Stimulated activated CD4-positive, alpha-beta T cell treated with anti-CD3 and anti-CD28 coated beads, Interleukin-15, amount 100 ng/mL, for 24 hours (primary cell): ENCODE results near the gene OR2H1.
"Not testable (repeated sequence)": the region's sequence is repeated elsewhere in the genome, so short reads cannot be mapped to it uniquely, and the experiment has no call there.

ENCODE experiments used
- DNase-seq: peaks from one replicate; pipeline ENCODE4 v3.0.0-alpha.2; 2020

The OR2H1 gene

GRCh38 chr6:29456971-29457370, at the start of gene OR2H1, which contains the start of gene OR11A1:
Gene OR2H1, plus strand, starts transcription at chr6:29457155. Its CDS starts 4,615 bp downstream, at chr6:29461770.
Gene OR11A1, minus strand, starts transcription at chr6:29457071. Its CDS starts 29,430 bp downstream, at chr6:29427641.
- DNase-seq = no peak

DNA sequence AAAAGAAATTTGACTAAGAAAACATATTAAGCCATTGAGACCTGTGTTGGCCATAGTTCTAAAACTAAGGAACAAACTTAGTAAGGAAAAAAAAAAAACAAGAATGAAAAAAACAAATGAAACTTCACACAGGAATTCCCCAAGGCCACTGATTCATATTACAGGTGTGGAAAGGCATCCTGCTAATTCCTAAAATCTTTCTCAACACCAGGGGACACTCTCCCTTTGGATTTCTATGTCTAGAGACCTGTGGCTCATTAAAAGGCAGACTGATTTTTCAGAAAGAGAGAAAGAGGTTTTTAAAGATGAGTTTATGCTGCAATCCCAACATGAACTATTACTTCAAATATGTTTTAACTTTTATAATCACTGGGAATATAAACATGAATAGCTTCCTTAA, 42.4 kb upstream of the OR2H1 start, which contains the start of gene OR12D1:
Gene OR12D1, plus strand, starts transcription at position 341 of the 400 bp plus-strand sequence.
- DNase-seq = no peak

DNA sequence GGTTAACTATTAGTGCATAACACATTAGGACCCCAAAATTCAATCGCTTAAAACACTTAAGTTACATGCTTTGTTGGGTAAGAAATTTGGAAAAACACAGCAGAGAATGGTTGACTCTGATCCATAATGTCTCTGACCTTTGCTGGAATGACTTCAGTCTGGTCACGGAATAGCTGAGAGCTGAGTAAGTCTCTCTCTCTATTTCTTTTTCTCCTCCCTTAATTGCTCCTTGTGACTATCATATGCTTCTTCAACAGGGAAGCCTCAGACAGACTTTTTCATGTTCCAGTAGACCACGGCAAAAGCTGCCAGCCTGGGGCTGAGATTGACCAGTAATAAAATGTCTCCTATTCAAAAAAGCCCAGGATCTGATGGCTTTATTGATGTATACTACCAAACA, 37.4 kb upstream of the OR2H1 start:
- DNase-seq = no peak

- no peak for DNase-seq
Observed at GRCh38 chr6:29424168-29424567, 32.8 kb upstream of the OR2H1 start.

- no peak for DNase-seq
Observed at GRCh38 chr6:29424575-29424974, 32.4 kb upstream of the OR2H1 start.

DNA sequence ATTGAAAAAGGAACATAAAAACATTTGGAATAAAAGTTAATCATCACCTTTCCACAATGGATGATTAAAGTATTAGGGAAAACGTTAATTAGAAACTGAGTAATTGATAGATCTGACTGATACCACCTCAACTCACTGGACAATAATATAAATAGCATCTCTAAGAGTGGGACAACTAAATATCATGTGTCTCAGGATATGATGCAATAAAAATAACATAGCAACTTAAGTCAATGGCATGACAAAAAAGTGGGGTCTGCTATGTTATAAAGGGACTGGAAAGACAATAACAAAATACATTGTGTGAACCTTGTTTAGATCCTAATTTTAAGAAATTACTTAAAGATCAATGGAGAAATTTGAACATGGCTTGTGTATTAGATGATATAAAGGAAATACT, 31.9 kb upstream of the OR2H1 start:
- no peak for DNase-seq

- no peak for DNase-seq
Observed at GRCh38 chr6:29426654-29427053, 30.3 kb upstream of the OR2H1 start.

GRCh38 chr6:29436730-29437129, 20.2 kb upstream of the OR2H1 start:
- not testable (repeated sequence) for DNase-seq

DNA sequence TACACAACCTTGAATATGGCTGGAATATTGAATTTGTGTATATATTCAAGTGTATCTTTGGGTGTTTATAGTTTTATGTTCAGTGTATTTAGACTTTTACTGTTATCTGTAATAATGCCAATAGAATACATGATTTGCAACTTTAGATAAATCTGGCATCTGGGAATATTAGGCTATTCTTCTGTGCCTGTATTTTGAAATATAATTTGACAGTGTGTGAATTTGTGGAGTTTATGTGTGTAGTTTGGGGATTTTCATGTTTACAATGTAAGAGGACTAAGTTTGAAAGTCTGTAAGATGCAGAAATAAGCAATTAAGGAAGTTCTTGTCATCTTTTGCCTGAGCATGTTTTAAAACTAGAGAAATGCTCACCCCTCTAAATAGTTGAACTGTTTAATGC, 17.9 kb upstream of the OR2H1 start, which contains the start of gene OR10C1:
Gene OR10C1, plus strand, starts transcription at position 301 of the 400 bp plus-strand sequence. CDS start 710 bp downstream, outside the sequence.
- no peak for DNase-seq

DNA sequence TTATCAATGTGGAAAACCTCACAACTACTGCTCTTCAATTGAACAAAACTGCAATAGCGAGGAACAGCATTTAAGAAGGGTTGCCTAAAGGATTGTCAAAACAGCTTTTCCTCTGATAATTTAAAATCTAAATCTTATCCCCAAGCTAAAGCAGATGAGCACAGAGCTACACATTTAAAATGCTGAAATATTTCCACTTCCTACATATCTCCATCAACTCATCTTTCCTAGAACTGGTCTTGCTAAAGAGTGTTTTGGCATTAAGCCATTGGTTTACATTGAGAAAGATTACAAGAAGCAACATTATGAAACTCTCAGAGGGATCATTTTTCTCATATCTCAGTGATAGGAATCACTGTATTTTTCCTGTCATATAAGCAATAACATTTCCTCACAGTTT, 14.2 kb upstream of the OR2H1 start:
- DNase-seq = no peak

GRCh38 chr6:29444031-29444430, 12.9 kb upstream of the OR2H1 start:
- not testable (repeated sequence) for DNase-seq

DNA sequence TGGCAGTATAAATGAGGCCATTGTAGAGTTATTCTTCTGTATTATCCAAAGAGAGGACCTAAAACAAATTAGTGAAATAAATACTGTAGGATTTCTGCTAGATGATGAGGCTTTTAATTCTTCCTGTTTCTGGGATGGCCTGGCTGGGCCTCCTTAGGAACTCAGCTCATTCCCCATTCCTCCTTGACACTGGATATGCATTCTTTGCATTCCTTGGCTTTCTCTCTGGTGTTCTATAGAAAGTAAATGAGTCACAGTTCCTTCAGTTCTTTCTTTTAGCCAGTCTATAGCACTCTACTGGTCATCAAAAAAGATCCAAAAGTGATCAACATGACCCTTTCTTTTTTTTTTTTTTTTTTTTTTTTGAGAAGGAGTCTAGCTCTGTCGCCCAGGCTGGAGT, 9.3 kb upstream of the OR2H1 start:
- DNase-seq = no peak

DNA sequence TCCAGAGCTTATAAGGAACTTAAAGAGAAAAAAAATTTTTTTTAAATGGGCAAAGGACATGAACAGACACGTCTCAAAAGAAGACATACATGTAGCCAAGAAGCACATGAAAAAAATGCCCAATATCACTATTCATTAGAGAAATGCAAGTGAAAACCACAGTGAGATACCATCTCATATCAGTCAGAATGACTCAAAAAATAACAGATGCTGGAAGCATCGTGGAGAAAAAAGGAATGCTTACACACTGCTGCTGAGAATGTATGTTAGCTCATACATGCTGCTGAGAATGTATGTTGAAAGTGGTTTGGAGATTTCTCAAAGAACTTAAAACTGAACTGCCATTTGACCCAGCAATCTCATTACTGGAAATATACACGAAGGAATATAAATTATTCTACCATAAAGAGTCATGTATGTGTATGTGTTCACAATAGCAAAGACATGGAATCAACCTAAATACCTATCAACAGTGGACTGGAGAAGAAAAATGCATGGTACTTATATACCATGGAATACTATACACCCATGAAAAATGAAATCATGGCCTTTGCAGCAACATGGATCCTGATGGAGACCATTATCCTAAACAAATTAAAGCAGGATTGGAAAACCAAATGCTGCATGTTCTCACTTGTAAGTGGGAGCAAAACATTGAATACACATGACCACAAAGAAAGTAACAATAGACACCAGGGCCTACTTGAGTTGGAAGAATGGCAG, 5.3 kb upstream of the OR2H1 start:
- DNase-seq = no peak

DNA sequence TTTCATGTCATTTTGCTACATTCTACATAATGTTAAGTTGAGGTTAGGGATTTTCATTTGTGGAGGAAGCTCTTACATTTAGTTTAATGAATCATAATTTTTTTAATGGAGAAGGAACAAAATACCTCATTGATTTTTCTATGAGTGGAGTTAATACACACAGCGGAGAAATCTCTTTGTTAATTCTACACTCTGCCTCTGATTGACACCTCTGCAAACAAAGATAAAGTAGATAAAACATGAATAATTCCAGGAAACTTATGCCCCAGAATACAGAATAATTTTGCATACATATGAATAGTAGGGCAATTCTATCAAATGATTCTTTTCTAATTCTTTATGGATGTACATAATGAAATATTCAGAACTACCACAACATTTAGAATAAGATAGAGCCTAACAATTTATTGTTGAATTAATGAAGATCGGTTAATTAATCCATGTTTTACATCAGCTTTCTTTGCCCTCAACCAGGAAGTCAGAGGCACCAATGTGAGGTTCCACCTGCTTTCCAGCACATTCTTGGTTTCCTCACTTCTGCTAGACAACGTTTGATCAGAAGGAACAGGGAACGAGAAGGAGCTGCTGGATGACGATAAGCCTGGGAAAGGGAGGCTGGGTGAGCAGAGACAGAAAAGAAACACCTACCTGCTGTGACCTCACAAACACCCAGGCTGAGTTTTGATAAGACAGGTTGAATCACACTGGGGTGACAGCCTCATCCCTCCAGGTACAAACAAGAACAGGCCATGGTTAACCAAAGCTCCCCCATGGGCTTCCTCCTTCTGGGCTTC, 4.3 kb downstream of the OR2H1 start:
- DNase-seq = no peak

- no peak for DNase-seq
Observed at GRCh38 chr6:29462022-29462421, 5.1 kb downstream of the OR2H1 start.

DNA sequence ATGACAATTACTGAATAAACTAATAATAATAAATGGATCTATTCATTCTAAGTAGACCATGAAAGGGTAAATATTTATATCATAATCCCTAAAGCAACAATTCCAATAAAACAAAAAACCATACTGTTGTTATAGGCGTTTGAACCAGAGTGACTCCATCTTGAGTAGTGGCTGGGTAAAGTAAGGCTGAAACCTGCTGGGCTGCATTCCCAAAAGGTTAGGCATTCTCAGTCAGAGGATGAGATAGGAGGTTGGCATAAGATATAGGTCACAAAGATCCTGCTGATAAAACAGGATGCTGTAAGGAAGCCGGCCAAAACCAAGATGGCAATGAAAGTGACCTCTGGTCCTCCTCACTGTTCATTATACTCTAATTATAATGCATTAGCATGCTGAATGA, 8.3 kb downstream of the OR2H1 start:
- DNase-seq = no peak

GRCh38 chr6:29465801-29466200, 8.8 kb downstream of the OR2H1 start:
- DNase-seq = no peak

- no peak for DNase-seq
Observed at GRCh38 chr6:29466241-29466640, 9.3 kb downstream of the OR2H1 start.

DNA sequence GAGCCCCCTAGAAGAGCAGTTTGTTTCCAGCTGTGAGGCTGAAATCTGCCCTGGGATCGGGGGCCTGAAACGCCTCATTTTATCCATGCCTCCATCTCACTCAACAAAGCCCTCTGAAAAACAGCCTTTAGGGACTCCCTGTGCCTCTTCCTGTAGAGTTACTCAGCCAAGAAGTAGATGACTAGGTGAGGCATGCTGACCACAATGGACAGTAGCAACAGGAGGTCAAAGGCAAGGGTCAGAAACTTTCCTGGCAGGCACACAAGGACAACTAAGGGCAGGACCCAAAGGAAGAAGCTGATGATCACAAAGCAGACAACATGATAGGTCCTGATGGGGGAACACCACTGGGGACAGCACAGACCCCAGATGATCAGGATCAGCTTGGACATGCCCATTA, 18.0 kb downstream of the OR2H1 start:
- DNase-seq = no peak

- no peak for DNase-seq
Observed at GRCh38 chr6:29477923-29478450, 21.0 kb downstream of the OR2H1 start.

GRCh38 chr6:29478740-29479139, 21.8 kb downstream of the OR2H1 start:
- no peak for DNase-seq

GRCh38 chr6:29479560-29479959, 22.6 kb downstream of the OR2H1 start:
- DNase-seq = no peak

- no peak for DNase-seq
Observed at GRCh38 chr6:29483186-29483585, 26.2 kb downstream of the OR2H1 start.

DNA sequence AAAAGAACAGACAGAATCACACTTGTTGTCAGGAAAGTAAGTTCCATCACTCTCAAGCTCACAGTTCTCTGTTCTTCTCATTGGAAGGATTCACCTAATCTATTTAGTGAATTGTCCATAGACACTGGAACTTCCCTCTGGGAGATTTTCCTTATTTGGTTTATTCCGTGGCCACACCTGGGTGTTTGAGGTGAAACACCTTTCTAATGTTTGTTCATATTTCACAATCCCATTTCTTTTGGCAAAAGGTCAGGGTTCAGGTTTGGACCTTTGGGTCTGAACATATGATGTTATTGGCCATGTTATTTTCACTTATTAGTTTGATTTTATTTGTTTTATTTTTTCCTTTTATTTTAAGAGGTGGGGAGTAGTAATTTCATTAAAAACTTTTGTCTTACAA, 26.8 kb downstream of the OR2H1 start:
- no peak for DNase-seq
